Vagina (tissue), 2 donors: Measurements from ENCODE around the gene C10orf90. TPM values are rescaled to one million over a fixed set of nuclear protein-coding genes. Genes with fewer than 3 reads are reported as not detected.

Experiments
- DNase-seq, 2 donors: peaks; one replicate each; pipeline ENCODE4 v3.0.0-alpha.2; 2017; ENCODE audit errors: extremely low spot score in 2 of 2
- H3K27ac ChIP-seq: fragments of 200-600 bp; sonication (generic); one replicate; pipeline ENCODE4 v1.5.1; 2019
- H3K27me3 ChIP-seq: fragments of 200-600 bp; sonication (generic); one replicate; pipeline ENCODE4 v1.5.1; 2019
- H3K36me3 ChIP-seq, 2 donors: fragments of 200-600 bp; sonication (generic); one replicate each; pipeline ENCODE4 v1.5.1; 2017 to 2019
- H3K4me1 ChIP-seq: fragments of 200-600 bp; sonication (generic); one replicate; pipeline ENCODE4 v1.5.1; 2019
- H3K4me3 ChIP-seq, 2 donors: fragments of 200-600 bp; sonication (generic); 1 replicate in 1 of 2; 2 replicates in 1 of 2; pipeline ENCODE4 v1.5.1; 2016 to 2019
- H3K9me3 ChIP-seq: fragments of 200-600 bp; sonication (generic); one replicate; pipeline ENCODE4 v1.5.1; 2019
- POLR2A ChIP-seq, 2 donors: fragments of 450-650 bp; IDR thresholded peaks; one replicate each; pipeline ENCODE4 v1.6.1; 2017; ENCODE audit warnings: antibody characterized with exemption in 2 of 2, mild to moderate bottlenecking in 2 of 2, moderate library complexity in 2 of 2
- POLR2AphosphoS5 ChIP-seq, 2 donors: sonication (generic); formaldehyde crosslinking; IDR thresholded peaks; one replicate each; pipeline ENCODE4 v1.9.0; 2017; ENCODE audit warnings: antibody characterized with exemption in 2 of 2, mild to moderate bottlenecking in 2 of 2, low read depth in 1 of 2; ENCODE audit not compliant: insufficient read depth in 1 of 2
- intact Hi-C: fragments of 100-400 bp; cut with DNase I; formaldehyde crosslinking; loops from one replicate; pipeline ENCODE4 v1.15.1; 2023
- total RNA-seq: library from RNA; depleted of rRNA; stranded (reverse); fragments of >200 nt; gene quantifications from one replicate; pipeline ENCODE4 v1.2.3, GENCODE V29; 2016
- TF ChIP-seq, protein P1 (sequence below), 3 experiments: fragments of 450-650 bp in 2 of 3; fragments of 200-600 bp in 1 of 3; sonication (generic) in 1 of 3; IDR thresholded peaks; one replicate each; pipeline ENCODE4 v1.5.1; 2017 to 2019; ENCODE audit warnings: antibody characterized with exemption in 3 of 3, mild to moderate bottlenecking in 2 of 3, moderate library complexity in 2 of 3

C10orf90 gene
- total RNA-seq, 1 donor from 2014 or later: not detected

DNA sequence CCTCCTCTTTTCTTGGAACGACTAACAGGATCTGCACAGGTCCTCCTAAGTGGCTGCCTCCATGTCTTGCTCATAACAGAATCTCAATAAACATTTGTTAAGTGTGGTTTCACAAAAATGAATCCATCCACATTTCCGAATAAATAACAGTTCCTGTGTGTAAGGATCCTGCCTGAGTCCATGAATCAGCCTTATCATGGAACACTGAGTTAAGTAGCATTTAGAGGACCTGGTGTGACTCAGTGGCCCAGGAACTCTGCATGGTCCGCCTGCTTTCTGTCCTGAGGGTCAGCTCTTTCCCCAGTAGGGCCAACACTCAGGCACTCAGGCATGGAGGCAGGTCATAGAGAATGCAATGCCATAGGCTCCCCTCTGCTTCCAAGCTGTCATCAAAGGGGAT, 15.8 kb upstream of the C10orf90 start:
- Histone ChIP-seq H3K27ac (no peak overlapping the region), H3K9me3 (no peaks in the 10 kb centered on the region), H3K4me1 (no peaks in the 10 kb centered on the region), H3K36me3 (no peaks in the 10 kb centered on the region), H3K27me3 (no peaks in the 10 kb centered on the region), H3K4me3 (no peak overlapping the region)
- intact Hi-C loops: no loop called here
- DNase-seq: peak in 1 of 2 donors; percentile 40
- no peak for TF ChIP-seq POLR2A (IDR thresholded peaks at IDR 0.05)
- TF ChIP-seq, protein P1, sequence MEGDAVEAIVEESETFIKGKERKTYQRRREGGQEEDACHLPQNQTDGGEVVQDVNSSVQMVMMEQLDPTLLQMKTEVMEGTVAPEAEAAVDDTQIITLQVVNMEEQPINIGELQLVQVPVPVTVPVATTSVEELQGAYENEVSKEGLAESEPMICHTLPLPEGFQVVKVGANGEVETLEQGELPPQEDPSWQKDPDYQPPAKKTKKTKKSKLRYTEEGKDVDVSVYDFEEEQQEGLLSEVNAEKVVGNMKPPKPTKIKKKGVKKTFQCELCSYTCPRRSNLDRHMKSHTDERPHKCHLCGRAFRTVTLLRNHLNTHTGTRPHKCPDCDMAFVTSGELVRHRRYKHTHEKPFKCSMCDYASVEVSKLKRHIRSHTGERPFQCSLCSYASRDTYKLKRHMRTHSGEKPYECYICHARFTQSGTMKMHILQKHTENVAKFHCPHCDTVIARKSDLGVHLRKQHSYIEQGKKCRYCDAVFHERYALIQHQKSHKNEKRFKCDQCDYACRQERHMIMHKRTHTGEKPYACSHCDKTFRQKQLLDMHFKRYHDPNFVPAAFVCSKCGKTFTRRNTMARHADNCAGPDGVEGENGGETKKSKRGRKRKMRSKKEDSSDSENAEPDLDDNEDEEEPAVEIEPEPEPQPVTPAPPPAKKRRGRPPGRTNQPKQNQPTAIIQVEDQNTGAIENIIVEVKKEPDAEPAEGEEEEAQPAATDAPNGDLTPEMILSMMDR (IDR thresholded peaks at IDR 0.05): no peak
- no peak for TF ChIP-seq POLR2AphosphoS5 (IDR thresholded peaks at IDR 0.05; ENCODE audit: insufficient read depth in 1 of 2, low read depth in 1 of 2)

DNA sequence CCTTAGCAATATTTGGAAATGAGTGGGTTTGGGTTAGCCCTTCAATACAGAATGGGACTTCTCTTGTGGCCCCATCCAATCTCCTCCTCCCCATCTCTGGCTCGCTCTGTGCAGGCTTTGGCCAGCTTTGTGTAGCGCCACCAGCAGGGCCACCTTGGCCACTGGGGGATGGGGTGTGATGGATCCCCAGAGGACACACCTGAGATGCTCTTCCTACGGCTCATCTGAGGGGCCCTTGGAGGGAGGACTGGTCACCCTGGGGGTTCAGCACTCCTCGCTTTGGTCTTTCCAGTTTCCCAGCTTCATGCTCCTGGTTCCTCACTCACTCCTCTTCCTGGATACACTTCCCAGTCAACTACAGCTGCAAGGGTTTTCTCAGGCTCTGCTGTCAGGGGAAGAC, 15.3 kb upstream of the C10orf90 start:
- no peak overlapping the region for H3K27ac ChIP-seq
- intact Hi-C loops: no loop called here
- DNase-seq: peak in 1 of 2 donors; percentile 77
- H3K4me1 ChIP-seq: no peaks in the 10 kb centered on the region
- H3K4me3 ChIP-seq: no peak overlapping the region
- H3K9me3 ChIP-seq: no peaks in the 10 kb centered on the region
- H3K27me3 ChIP-seq: no peaks in the 10 kb centered on the region
- TF ChIP-seq POLR2A (IDR thresholded peaks at IDR 0.05) (no peak), POLR2AphosphoS5 (IDR thresholded peaks at IDR 0.05; ENCODE audit: insufficient read depth in 1 of 2, low read depth in 1 of 2) (no peak)
- TF ChIP-seq, protein P1 (IDR thresholded peaks at IDR 0.05): no peak
- H3K36me3 ChIP-seq: no peaks in the 10 kb centered on the region

DNA sequence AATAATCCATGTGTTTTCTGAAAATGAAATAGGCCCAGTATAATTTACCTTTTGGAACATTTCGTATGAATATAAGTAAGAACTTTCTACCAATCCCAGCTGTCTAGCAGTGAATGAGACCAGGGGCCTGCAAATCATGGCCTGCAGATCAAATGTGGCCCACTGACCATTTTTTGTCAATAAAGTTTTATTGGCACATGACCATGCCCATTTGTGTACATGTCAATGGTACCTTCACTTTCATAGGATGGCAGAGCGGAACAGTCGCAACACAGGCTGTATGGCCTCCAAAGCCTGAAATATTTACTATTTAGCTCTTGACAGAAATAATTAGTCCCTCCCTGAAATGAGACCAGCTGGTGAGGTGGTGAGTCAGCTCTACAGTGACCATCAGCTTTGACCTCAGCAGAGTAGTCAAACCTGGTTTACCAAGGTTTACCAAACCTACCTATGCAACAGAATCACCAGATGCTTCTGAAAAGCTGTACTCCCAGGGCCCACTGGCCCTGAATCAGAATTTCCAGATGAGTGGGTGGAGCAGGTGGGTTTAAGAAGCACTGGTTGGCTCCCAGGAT, 13.8 kb upstream of the C10orf90 start:
- no peak for TF ChIP-seq POLR2A (IDR thresholded peaks at IDR 0.05)
- TF ChIP-seq, protein P1 (IDR thresholded peaks at IDR 0.05): no peak
- no peak for TF ChIP-seq POLR2AphosphoS5 (IDR thresholded peaks at IDR 0.05; ENCODE audit: insufficient read depth in 1 of 2, low read depth in 1 of 2)
- H3K9me3 ChIP-seq: no peaks in the 10 kb centered on the region
- no peak overlapping the region for H3K4me3 ChIP-seq
- H3K4me1 ChIP-seq: no peaks in the 10 kb centered on the region
- DNase-seq: peak in 1 of 2 donors; percentile 46
- no peak overlapping the region for H3K27ac ChIP-seq
- intact Hi-C loops: no loop called here
- no peaks in the 10 kb centered on the region for H3K27me3 ChIP-seq
- H3K36me3 ChIP-seq: no peaks in the 10 kb centered on the region

DNA sequence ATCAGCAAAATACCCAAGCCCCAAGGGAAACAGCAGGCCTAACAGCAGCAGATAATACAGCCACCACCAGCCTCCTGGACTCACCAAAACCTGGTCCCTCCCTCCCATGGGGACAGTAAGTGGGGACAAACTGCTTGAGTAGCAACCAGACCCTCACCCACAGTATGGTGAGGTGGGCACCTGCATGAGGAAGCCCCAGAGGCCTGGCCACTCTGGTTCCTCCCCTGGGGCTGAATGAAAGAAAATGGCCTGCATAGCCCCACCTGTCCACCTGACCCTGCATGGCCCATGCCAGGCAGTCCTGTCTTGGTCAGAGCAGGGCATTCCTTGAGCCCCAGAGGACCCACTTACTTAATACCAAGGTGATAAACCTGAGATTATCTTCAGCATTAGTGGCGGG, 13.0 kb upstream of the C10orf90 start:
- no peaks in the 10 kb centered on the region for H3K9me3 ChIP-seq
- no peaks in the 10 kb centered on the region for H3K27me3 ChIP-seq
- peak in 1 of 2 donors; percentile 58 for DNase-seq
- H3K27ac ChIP-seq: no peak overlapping the region
- no peaks in the 10 kb centered on the region for H3K4me1 ChIP-seq
- no peak overlapping the region for H3K4me3 ChIP-seq
- intact Hi-C loops: no loop called here
- TF ChIP-seq POLR2AphosphoS5 (IDR thresholded peaks at IDR 0.05; ENCODE audit: insufficient read depth in 1 of 2, low read depth in 1 of 2): no peak
- TF ChIP-seq POLR2A (IDR thresholded peaks at IDR 0.05): no peak
- TF ChIP-seq, protein P1 (IDR thresholded peaks at IDR 0.05): no peak
- H3K36me3 ChIP-seq: no peaks in the 10 kb centered on the region

DNA sequence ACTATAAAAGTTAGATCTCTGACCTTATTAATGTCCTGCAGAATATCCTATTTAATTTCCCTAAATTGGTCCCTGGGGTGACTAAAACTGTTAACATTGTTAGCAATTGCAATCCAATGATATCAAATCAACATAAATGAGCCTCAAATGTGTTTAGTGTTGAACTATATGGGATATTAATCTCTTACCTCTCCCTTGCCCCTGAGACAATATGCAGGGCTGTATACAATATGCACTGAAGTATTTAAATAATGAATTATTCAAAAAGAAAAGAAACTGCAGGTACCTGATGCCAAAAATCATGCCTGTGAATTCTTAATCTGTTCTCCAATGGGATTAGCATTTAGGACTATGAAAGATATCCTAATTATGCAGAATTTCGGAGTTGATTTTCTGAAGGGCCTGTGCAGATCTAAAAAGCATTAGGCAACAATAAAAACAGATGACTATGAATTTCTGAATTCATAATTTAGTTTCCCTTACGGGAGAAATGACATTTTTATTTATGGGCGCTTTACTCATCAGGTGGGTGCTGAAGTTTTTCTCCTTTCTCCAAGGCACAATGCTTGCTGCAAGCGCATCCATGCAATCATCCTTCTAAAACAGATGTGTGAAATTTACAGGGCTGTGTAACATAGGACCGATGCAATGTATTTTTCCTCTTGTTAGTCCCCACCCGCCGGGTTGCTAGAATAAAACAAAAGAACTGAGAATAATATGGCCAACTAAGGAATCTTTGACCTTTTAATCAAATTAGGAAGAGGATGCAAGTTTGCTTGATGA, 5.4 kb upstream of the C10orf90 start:
- Histone ChIP-seq H3K36me3 (no peaks in the 10 kb centered on the region), H3K27ac (no peak overlapping the region), H3K4me1 (no peaks in the 10 kb centered on the region), H3K4me3 (no peak overlapping the region), H3K27me3 (no peaks in the 10 kb centered on the region), H3K9me3 (no peaks in the 10 kb centered on the region)
- TF ChIP-seq POLR2A (IDR thresholded peaks at IDR 0.05): no peak
- intact Hi-C loops: no loop called here
- DNase-seq: no peak
